HepG2 (cell line): ENCODE results near the gene HELZ2. TPM values are rescaled to one million over a fixed set of nuclear protein-coding genes. Genes with fewer than 3 reads are reported as not detected.

ENCODE experiments used
- ATAC-seq: fragments of 200-7000 bp; cut with Tn5 transposase; 3 replicates; pipeline ENCODE4 v1.9.1; 2020; ENCODE audit warnings: mild to moderate bottlenecking, moderate library complexity
- BruUV-seq: library from RNA; stranded (reverse); fragments of 400-500 nt; replicated peaks from 2 replicates; lab custom pipeline; 2021; lab: Mats Ljungman, UMichigan
- CTCF ChIA-PET: fragments of 300-600 bp; formaldehyde crosslinking; extraction: SDS; loops from one replicate; lab custom pipeline; 2021; ENCODE audit warnings: low total read pairs, inconsistent platforms, low intra/inter-chr PET ratio; lab: Yijun Ruan, JAX
- POLR2A ChIA-PET: fragments of 350-600 bp; sonication (Branson Sonifier 250); formaldehyde crosslinking; loops from one replicate; lab custom pipeline; 2020; ENCODE audit warnings: antibody characterized with exemption, inconsistent platforms; lab: Yijun Ruan, JAX
- DNase-seq: peaks from one replicate; pipeline ENCODE4 v3.0.0-alpha.2; 2015; ENCODE audit warnings: low spot score
- FAIRE-seq: peaks from 3 replicates; lab custom pipeline; 2011; peaks lifted over from hg19 to GRCh38; lab: Jason Lieb, UNC
- H2AFZ ChIP-seq: one replicate; pipeline ENCODE4 v1.6.1; 2011; ENCODE audit warnings: low read length, inconsistent platforms
- H3K27ac ChIP-seq: fragments of 300-600 bp; 3 replicates; pipeline ENCODE4 v1.8.0; 2011; ENCODE audit warnings: mixed run types, mild to moderate bottlenecking, mixed read lengths, low read length, inconsistent platforms; ENCODE audit not compliant: insufficient read depth; ENCODE audit errors: extremely low read length
- H3K27me3 ChIP-seq, 2 experiments: fragments of 200-600 bp in 1 of 2; 2 replicates in 1 of 2; 3 replicates in 1 of 2; pipeline versions ENCODE4 v1.6.0 to v1.8.0; 2011; ENCODE audit warnings: low read length in 2 of 2, mild to moderate bottlenecking in 2 of 2, moderate library complexity in 2 of 2, inconsistent platforms in 1 of 2; ENCODE audit not compliant: insufficient read depth in 2 of 2, control insufficient read depth in 1 of 2
- H3K36me3 ChIP-seq, 2 experiments: fragments of 200-600 bp in 1 of 2; replicated peaks in 1 of 2; 2 replicates in 1 of 2; 3 replicates in 1 of 2; pipeline versions ENCODE4 v1.5.1 to v1.8.0; 2011; ENCODE audit warnings: low read length in 2 of 2, inconsistent platforms in 1 of 2; ENCODE audit not compliant: insufficient read depth in 2 of 2, control insufficient read depth in 1 of 2
- H3K4me1 ChIP-seq: 2 replicates; pipeline ENCODE4 v1.5.1; 2012; ENCODE audit warnings: low read length, inconsistent platforms; ENCODE audit not compliant: insufficient read depth
- H3K4me2 ChIP-seq: 2 replicates; pipeline ENCODE4 v1.6.0; 2011; ENCODE audit warnings: low read depth, low read length, inconsistent platforms
- H3K4me3 ChIP-seq, 3 experiments: fragments of 200-600 bp in 1 of 3; sonication (generic), shearing (Covaris generic) in 1 of 3; replicated peaks in 1 of 3; 2 replicates each; pipeline ENCODE4 v1.5.1; 2011 to 2016; ENCODE audit warnings: low read length in 3 of 3, inconsistent platforms in 2 of 3, low read depth in 2 of 3, mild to moderate bottlenecking in 2 of 3, control low read depth in 1 of 3, mixed read lengths in 1 of 3; ENCODE audit not compliant: insufficient read depth in 1 of 3
- H3K79me2 ChIP-seq: one replicate; pipeline ENCODE4 v1.6.1; 2011; ENCODE audit warnings: low read length, inconsistent platforms; ENCODE audit not compliant: insufficient read depth
- H3K9ac ChIP-seq: 2 replicates; pipeline ENCODE4 v1.6.0; 2011; ENCODE audit warnings: mild to moderate bottlenecking, low read depth, low read length, inconsistent platforms; ENCODE audit not compliant: insufficient read depth
- H3K9me3 ChIP-seq: 2 replicates; pipeline ENCODE4 v1.5.1; 2012; ENCODE audit warnings: mild to moderate bottlenecking, low read length
- H4K20me1 ChIP-seq: 2 replicates; pipeline ENCODE4 v1.6.0; 2011; ENCODE audit warnings: inconsistent platforms, mild to moderate bottlenecking, low read length, moderate library complexity; ENCODE audit not compliant: insufficient read depth
- CBX5 ChIP-seq: sonication (generic); formaldehyde crosslinking; IDR thresholded peaks from 2 replicates; pipeline ENCODE4 v1.4.0; 2020; ENCODE audit warnings: missing genetic modification reagents, borderline replicate concordance
- KDM3A ChIP-seq: IDR thresholded peaks from 2 replicates; pipeline ENCODE4 v1.6.1; 2018; ENCODE audit warnings: low read depth, missing compliant biosample characterization
- ZNF484 ChIP-seq: sonication (generic); formaldehyde crosslinking; IDR thresholded peaks from 2 replicates; pipeline ENCODE4 v1.5.1; 2020; ENCODE audit warnings: mild to moderate bottlenecking, low read depth, missing genetic modification reagents, borderline replicate concordance
- WGBS: methylation state at CpG from one replicate; pipeline ENCODE4 v1.1.6; 2017; ENCODE audit warnings: low lambda C conversion rate; 5-methylcytosine and 5-hydroxymethylcytosine counted together
- in situ Hi-C: cut with HindIII; loops from 2 replicates; pipeline ENCODE4 v1.10.0; 2017; ENCODE audit warnings: low pct_unique_long_range_greater_than_20kb; ENCODE audit not compliant: extremely low pct_ligation_motif_present
- intact Hi-C: fragments of 100-400 bp; cut with micrococcal nuclease; formaldehyde crosslinking; loops from one replicate; pipeline ENCODE4 v1.10.0; 2022; ENCODE audit not compliant: unreplicated experiment
- polyA plus RNA-seq, 8 experiments: library from polyadenylated mRNA; depleted of rRNA in 3 of 8; stranded (reverse) in 7 of 8; unstranded in 1 of 8; fragments of >200 nt; fragmentation: Illumina TruSeq in 4 of 8; extraction: Trizol in 4 of 8; gene quantifications; 2 replicates each; pipeline versions ENCODE4 v1.2.1 to v1.2.3, GENCODE V29; 2011 to 2016; ENCODE audit warnings: low read depth in 4 of 8, missing spikeins in 1 of 8, mixed read lengths in 1 of 8; ENCODE audit not compliant: insufficient read depth in 1 of 8
- total RNA-seq, 5 experiments: library from RNA; depleted of rRNA; stranded (reverse); fragments of >200 nt; fragmentation: Illumina TruSeq; extraction: Trizol; gene quantifications; 2 replicates each; pipeline ENCODE4 v1.2.3, GENCODE V29; 2016; ENCODE audit warnings: low read depth in 1 of 5
- TF ChIP-seq, protein P1 (sequence below): sonication (generic); formaldehyde crosslinking; IDR thresholded peaks from 2 replicates; pipeline ENCODE4 v1.4.0; 2020; ENCODE audit warnings: mild to moderate bottlenecking, missing genetic modification reagents
- TF ChIP-seq, protein P2 (sequence below): sonication (generic); formaldehyde crosslinking; IDR thresholded peaks from 2 replicates; pipeline ENCODE4 v1.5.0; 2020; ENCODE audit warnings: mild to moderate bottlenecking, missing genetic modification reagents
- TF ChIP-seq, protein P3 (sequence below): sonication (generic); formaldehyde crosslinking; IDR thresholded peaks from 2 replicates; pipeline ENCODE4 v1.5.1; 2020; ENCODE audit warnings: mild to moderate bottlenecking, missing genetic modification reagents, borderline replicate concordance

The HELZ2 gene
- total and polyA plus RNA-seq, 2 of the 13 experiments (the other 11 are each of a cell fraction or from before 2014, with no cell fraction given) = 9.6 to 10.1 TPM

DNA sequence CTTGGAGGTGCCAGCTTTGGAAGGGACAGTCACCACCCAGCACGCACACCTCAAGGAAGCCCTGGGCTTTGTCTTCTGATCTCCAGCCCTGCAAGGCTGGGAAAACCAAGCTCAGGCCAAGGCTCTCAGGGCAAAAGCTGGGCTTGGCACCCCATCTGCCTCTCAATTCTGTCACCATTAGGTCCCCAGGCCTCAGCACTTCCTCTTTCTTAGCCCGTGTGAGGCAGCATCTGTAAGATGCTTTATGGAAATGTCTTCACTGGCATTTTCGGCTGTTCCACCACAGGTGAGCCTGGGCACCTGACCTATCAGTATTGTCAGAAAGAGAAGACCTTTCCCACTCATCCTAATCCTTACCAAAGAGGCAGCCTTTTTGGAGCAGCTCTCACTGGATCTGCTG, 28.3 kb upstream of the HELZ2 start:
- H3K79me2 ChIP-seq = no peaks in the 10 kb centered on the region
- BruUV-seq = no TSS peak
- DNase-seq = no peak
- TF ChIP-seq, protein P1, sequence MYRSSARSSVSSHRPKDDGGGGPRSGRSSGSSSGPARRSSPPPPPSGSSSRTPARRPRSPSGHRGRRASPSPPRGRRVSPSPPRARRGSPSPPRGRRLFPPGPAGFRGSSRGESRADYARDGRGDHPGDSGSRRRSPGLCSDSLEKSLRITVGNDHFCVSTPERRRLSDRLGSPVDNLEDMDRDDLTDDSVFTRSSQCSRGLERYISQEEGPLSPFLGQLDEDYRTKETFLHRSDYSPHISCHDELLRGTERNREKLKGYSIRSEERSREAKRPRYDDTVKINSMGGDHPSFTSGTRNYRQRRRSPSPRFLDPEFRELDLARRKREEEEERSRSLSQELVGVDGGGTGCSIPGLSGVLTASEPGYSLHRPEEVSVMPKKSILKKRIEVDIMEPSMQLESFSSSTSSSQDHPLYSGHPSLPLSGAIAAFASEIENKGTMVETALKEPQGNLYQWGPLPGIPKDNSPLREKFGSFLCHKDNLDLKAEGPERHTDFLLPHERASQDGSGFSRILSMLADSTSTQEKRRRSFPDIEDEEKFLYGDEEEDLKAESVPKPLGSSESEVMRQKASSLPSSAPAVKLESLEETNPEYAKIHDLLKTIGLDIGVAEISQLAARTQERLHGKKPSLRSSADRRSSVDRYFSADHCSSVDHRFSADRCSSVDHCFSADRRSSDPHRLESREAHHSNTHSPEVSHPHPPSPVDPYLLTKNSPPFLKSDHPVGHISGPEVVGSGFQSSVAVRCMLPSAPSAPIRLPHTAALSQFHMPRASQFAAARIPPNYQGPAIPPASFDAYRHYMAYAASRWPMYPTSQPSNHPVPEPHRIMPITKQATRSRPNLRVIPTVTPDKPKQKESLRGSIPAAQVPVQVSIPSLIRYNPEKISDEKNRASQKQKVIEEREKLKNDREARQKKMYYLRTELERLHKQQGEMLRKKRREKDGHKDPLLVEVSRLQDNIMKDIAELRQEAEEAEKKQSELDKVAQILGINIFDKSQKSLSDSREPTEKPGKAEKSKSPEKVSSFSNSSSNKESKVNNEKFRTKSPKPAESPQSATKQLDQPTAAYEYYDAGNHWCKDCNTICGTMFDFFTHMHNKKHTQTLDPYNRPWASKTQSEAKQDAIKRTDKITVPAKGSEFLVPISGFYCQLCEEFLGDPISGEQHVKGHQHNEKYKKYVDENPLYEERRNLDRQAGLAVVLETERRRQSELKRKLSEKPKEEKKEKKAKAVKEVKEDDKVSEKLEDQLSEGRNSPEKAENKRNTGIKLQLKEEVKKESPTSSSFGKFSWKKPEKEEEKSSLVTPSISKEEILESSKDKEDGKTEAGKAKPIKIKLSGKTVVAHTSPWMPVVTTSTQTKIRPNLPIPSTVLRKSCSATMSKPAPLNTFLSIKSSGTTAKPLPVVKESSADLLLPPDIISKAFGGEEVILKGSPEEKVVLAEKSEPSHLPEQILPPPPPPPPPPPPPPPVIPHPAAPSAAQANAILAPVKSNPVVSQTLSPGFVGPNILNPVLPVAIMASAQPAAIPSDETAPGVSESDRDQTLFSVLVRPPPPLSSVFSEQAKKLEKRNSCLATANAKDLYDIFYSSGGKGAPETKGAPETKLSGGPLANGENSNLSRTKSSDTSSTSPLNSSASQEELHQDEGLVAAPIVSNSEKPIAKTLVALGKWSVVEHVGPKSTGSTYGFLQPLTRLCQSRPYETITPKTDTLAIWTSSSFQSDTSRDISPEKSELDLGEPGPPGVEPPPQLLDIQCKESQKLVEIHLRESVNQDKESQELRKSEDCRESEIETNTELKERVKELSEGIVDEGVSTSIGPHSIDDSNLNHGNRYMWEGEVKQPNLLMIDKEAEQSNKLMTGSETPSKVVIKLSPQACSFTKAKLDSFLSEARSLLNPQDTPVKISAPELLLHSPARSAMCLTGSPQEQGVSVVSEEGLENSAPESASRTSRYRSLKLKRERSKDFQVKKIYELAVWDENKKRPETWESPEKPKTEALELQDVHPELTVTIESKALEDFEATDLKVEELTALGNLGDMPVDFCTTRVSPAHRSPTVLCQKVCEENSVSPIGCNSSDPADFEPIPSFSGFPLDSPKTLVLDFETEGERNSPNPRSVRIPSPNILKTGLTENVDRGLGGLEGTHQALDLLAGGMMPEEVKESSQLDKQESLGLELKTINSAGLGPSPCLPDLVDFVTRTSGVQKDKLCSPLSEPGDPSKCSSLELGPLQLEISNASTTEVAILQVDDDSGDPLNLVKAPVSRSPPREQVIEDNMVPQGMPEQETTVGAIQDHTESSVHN (CRISPR knock-in tag) = no peak
- TF ChIP-seq, protein P2, sequence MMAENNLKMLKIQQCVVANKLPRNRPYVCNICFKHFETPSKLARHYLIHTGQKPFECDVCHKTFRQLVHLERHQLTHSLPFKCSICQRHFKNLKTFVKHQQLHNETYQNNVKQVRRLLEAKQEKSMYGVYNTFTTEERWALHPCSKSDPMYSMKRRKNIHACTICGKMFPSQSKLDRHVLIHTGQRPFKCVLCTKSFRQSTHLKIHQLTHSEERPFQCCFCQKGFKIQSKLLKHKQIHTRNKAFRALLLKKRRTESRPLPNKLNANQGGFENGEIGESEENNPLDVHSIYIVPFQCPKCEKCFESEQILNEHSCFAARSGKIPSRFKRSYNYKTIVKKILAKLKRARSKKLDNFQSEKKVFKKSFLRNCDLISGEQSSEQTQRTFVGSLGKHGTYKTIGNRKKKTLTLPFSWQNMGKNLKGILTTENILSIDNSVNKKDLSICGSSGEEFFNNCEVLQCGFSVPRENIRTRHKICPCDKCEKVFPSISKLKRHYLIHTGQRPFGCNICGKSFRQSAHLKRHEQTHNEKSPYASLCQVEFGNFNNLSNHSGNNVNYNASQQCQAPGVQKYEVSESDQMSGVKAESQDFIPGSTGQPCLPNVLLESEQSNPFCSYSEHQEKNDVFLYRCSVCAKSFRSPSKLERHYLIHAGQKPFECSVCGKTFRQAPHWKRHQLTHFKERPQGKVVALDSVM (CRISPR knock-in tag) = no peak
- TF ChIP-seq, protein P3, sequence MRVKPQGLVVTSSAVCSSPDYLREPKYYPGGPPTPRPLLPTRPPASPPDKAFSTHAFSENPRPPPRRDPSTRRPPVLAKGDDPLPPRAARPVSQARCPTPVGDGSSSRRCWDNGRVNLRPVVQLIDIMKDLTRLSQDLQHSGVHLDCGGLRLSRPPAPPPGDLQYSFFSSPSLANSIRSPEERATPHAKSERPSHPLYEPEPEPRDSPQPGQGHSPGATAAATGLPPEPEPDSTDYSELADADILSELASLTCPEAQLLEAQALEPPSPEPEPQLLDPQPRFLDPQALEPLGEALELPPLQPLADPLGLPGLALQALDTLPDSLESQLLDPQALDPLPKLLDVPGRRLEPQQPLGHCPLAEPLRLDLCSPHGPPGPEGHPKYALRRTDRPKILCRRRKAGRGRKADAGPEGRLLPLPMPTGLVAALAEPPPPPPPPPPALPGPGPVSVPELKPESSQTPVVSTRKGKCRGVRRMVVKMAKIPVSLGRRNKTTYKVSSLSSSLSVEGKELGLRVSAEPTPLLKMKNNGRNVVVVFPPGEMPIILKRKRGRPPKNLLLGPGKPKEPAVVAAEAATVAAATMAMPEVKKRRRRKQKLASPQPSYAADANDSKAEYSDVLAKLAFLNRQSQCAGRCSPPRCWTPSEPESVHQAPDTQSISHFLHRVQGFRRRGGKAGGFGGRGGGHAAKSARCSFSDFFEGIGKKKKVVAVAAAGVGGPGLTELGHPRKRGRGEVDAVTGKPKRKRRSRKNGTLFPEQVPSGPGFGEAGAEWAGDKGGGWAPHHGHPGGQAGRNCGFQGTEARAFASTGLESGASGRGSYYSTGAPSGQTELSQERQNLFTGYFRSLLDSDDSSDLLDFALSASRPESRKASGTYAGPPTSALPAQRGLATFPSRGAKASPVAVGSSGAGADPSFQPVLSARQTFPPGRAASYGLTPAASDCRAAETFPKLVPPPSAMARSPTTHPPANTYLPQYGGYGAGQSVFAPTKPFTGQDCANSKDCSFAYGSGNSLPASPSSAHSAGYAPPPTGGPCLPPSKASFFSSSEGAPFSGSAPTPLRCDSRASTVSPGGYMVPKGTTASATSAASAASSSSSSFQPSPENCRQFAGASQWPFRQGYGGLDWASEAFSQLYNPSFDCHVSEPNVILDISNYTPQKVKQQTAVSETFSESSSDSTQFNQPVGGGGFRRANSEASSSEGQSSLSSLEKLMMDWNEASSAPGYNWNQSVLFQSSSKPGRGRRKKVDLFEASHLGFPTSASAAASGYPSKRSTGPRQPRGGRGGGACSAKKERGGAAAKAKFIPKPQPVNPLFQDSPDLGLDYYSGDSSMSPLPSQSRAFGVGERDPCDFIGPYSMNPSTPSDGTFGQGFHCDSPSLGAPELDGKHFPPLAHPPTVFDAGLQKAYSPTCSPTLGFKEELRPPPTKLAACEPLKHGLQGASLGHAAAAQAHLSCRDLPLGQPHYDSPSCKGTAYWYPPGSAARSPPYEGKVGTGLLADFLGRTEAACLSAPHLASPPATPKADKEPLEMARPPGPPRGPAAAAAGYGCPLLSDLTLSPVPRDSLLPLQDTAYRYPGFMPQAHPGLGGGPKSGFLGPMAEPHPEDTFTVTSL (CRISPR knock-in tag) = no peak
- TF ChIP-seq CBX5 (no peak), ZNF484 (CRISPR knock-in tag) (no peak), KDM3A (CRISPR knock-in tag) (no peak)

More for the DNA sequence above, 28.3 kb upstream of the HELZ2 start:
- ChIA-PET POLR2A (interaction anchor here (1.8 kb wide), 1 partner anchor 25 kb away, joined by 4 read pairs; the partner anchor contains the start of gene GMEB2), CTCF (no interaction called here)
- Histone ChIP-seq H3K4me3 (no peak overlapping the region), H2AFZ (no peak overlapping the region), H3K4me2 (no peak overlapping the region), H3K36me3 (peaks cover 20 to 53% of the 10 kb centered on the region in 2 experiments), H3K9me3 (no peaks in the 10 kb centered on the region), H3K9ac (no peak overlapping the region), H3K27me3 (no peaks in the 10 kb centered on the region), H4K20me1 (no peaks in the 10 kb centered on the region), H3K27ac (no peak overlapping the region), H3K4me1 (no peaks in the 10 kb centered on the region)
- FAIRE-seq (no peak), ATAC-seq (no peak)
- intact Hi-C loops (no loop called here), in situ Hi-C loops (no loop called here)
- WGBS = 96% methylated on average over 3 of the region's 3 CpGs
